Neural progenitor cell (in vitro differentiated cells): ENCODE measurements around the gene MYCBP. TPM values are rescaled to one million over a fixed set of nuclear protein-coding genes. Genes with fewer than 3 reads are reported as not detected.

Experiments
- DNase-seq: peaks from one replicate; pipeline ENCODE4 v3.0.0-alpha.2; 2016; ENCODE audit warnings: low spot score
- H2AFZ ChIP-seq: fragments of 200-600 bp; sonication (generic); replicated peaks from 2 replicates; pipeline ENCODE4 v1.6.1; 2016; ENCODE audit warnings: antibody characterized with exemption
- H3F3A ChIP-seq: fragments of 200-600 bp; sonication (generic); 2 replicates; pipeline ENCODE4 v1.6.1; 2016; ENCODE audit warnings: antibody characterized with exemption, low read depth
- H3K27ac ChIP-seq: fragments of 200-600 bp; sonication (generic); 2 replicates; pipeline ENCODE4 v1.5.1; 2016; ENCODE audit warnings: mild to moderate bottlenecking
- H3K27me3 ChIP-seq: fragments of 200-600 bp; sonication (generic); 2 replicates; pipeline ENCODE4 v1.6.1; 2016; ENCODE audit warnings: mild to moderate bottlenecking, moderate library complexity
- H3K36me3 ChIP-seq: fragments of 200-600 bp; sonication (generic); 2 replicates; pipeline ENCODE4 v1.5.1; 2016
- H3K4me1 ChIP-seq: fragments of 200-600 bp; sonication (generic); 2 replicates; pipeline ENCODE4 v1.6.1; 2016; ENCODE audit warnings: mixed run types
- H3K4me2 ChIP-seq: fragments of 200-600 bp; sonication (generic); 2 replicates; pipeline ENCODE4 v1.6.1; 2016
- H3K4me3 ChIP-seq: fragments of 200-600 bp; sonication (generic); 2 replicates; pipeline ENCODE4 v1.5.1; 2016
- H3K79me2 ChIP-seq: fragments of 200-600 bp; sonication (generic); 2 replicates; pipeline ENCODE4 v1.6.1; 2016; ENCODE audit warnings: low read depth
- H3K9ac ChIP-seq: fragments of 200-600 bp; sonication (generic); 2 replicates; pipeline ENCODE4 v1.6.1; 2016
- H3K9me3 ChIP-seq: fragments of 200-600 bp; sonication (generic); 2 replicates; pipeline ENCODE4 v1.5.1; 2016; ENCODE audit warnings: low read depth
- H4K20me1 ChIP-seq: fragments of 200-600 bp; sonication (generic); 2 replicates; pipeline ENCODE4 v1.6.1; 2016; ENCODE audit warnings: low read depth
- H3K27ac Mint-ChIP-seq: 3 replicates; pipeline ENCODE4 v1.8.0; 2021; ENCODE audit warnings: mixed read lengths
- H3K27me3 Mint-ChIP-seq: 2 replicates; pipeline ENCODE4 v1.8.0; 2022; ENCODE audit warnings: low read depth, mild to moderate bottlenecking, inconsistent platforms, moderate library complexity, mixed read lengths; ENCODE audit not compliant: insufficient read depth
- H3K36me3 Mint-ChIP-seq: 3 replicates; pipeline ENCODE4 v1.8.0; 2021; ENCODE audit warnings: mixed read lengths
- H3K4me1 Mint-ChIP-seq: 3 replicates; pipeline ENCODE4 v1.8.0; 2021; ENCODE audit warnings: mixed read lengths
- H3K4me3 Mint-ChIP-seq: 3 replicates; pipeline ENCODE4 v1.8.0; 2021; ENCODE audit warnings: mild to moderate bottlenecking, moderate library complexity, mixed read lengths
- H3K9me3 Mint-ChIP-seq: 3 replicates; pipeline ENCODE4 v1.8.0; 2020; ENCODE audit warnings: mixed read lengths
- CTCF ChIP-seq: fragments of 200-600 bp; sonication (generic); IDR thresholded peaks from 2 replicates; pipeline ENCODE4 v1.5.1; 2017; ENCODE audit warnings: antibody characterized with exemption, mild to moderate bottlenecking
- EZH2 ChIP-seq: fragments of 200-600 bp; sonication (generic); IDR thresholded peaks from 2 replicates; pipeline ENCODE4 v1.6.1; 2017; ENCODE audit warnings: antibody characterized with exemption, mild to moderate bottlenecking, moderate library complexity
- EZH2phosphoT487 ChIP-seq: fragments of 200-600 bp; sonication (generic); IDR thresholded peaks from 2 replicates; pipeline ENCODE4 v1.6.1; 2017; ENCODE audit warnings: antibody characterized with exemption
- total RNA-seq: library from RNA; depleted of rRNA; stranded (reverse); fragments of >200 nt; gene quantifications from 2 replicates; pipeline ENCODE4 v1.2.3, GENCODE V29; 2015; ENCODE audit warnings: low replicate concordance

MYCBP gene
- total RNA-seq, 1 donor from 2014 or later = 36.5 TPM

- no peak overlapping the region for H3K27ac ChIP-seq
- no peak overlapping the region for H3K4me3 ChIP-seq
- H3K79me2 ChIP-seq = no peaks in the 10 kb centered on the region
- peaks cover 12% of the 10 kb centered on the region for H3K4me1 Mint-ChIP-seq
- H2AFZ ChIP-seq = no peak overlapping the region
- no peak for DNase-seq
- H3K4me1 ChIP-seq = peaks cover 5% of the 10 kb centered on the region
- H3F3A ChIP-seq = no peaks in the 10 kb centered on the region
- H3K36me3 Mint-ChIP-seq = no peaks in the 10 kb centered on the region
- peaks cover 4% of the 10 kb centered on the region for H3K27me3 Mint-ChIP-seq
- no peaks in the 10 kb centered on the region for H3K27me3 ChIP-seq
- no peak overlapping the region for H3K9ac ChIP-seq
- H3K27ac Mint-ChIP-seq = no peak overlapping the region
- no peaks in the 10 kb centered on the region for H3K9me3 Mint-ChIP-seq
- no peaks in the 10 kb centered on the region for H3K36me3 ChIP-seq
- no peak overlapping the region for H3K4me2 ChIP-seq
- H3K4me3 Mint-ChIP-seq = no peak overlapping the region
- H4K20me1 ChIP-seq = no peaks in the 10 kb centered on the region
- TF ChIP-seq EZH2 (no peak), EZH2phosphoT487 (no peak), CTCF (no peak)
- no peaks in the 10 kb centered on the region for H3K9me3 ChIP-seq
These were observed 41.3 kb downstream of the MYCBP start for GRCh38 chr1:38831731-38832369.

- Histone ChIP-seq H3K4me2 (no peak overlapping the region), H3K9ac (no peak overlapping the region), H3K36me3 (no peaks in the 10 kb centered on the region), H3K79me2 (no peaks in the 10 kb centered on the region), H2AFZ (no peak overlapping the region), H3K27me3 (no peaks in the 10 kb centered on the region), H4K20me1 (no peaks in the 10 kb centered on the region), H3K4me3 (no peak overlapping the region), H3K4me1 (peaks cover 5% of the 10 kb centered on the region), H3K27ac (no peak overlapping the region), H3K9me3 (no peaks in the 10 kb centered on the region), H3F3A (no peaks in the 10 kb centered on the region)
- Mint-ChIP-seq H3K36me3 (no peaks in the 10 kb centered on the region), H3K27me3 (peaks cover 6% of the 10 kb centered on the region), H3K9me3 (no peaks in the 10 kb centered on the region), H3K4me1 (peaks cover 12% of the 10 kb centered on the region), H3K27ac (no peak overlapping the region), H3K4me3 (no peak overlapping the region)
- no peak for DNase-seq
- TF ChIP-seq CTCF (no peak), EZH2 (no peak), EZH2phosphoT487 (no peak)
These were observed 43.8 kb downstream of the MYCBP start for GRCh38 chr1:38829368-38829767.

- Mint-ChIP-seq H3K36me3 (no peaks in the 10 kb centered on the region), H3K4me1 (peaks cover 6% of the 10 kb centered on the region), H3K9me3 (no peaks in the 10 kb centered on the region), H3K27me3 (peaks cover 6% of the 10 kb centered on the region), H3K27ac (no peak overlapping the region), H3K4me3 (no peak overlapping the region)
- Histone ChIP-seq H3K36me3 (no peaks in the 10 kb centered on the region), H3K9me3 (no peaks in the 10 kb centered on the region), H3F3A (peaks cover 5% of the 10 kb centered on the region), H4K20me1 (no peaks in the 10 kb centered on the region), H2AFZ (no peak overlapping the region), H3K9ac (no peak overlapping the region), H3K4me1 (peaks cover 9% of the 10 kb centered on the region), H3K27me3 (no peaks in the 10 kb centered on the region), H3K4me2 (no peak overlapping the region), H3K27ac (no peak overlapping the region), H3K79me2 (no peaks in the 10 kb centered on the region), H3K4me3 (no peak overlapping the region)
- DNase-seq = no peak
- no peak for TF ChIP-seq CTCF
- TF ChIP-seq EZH2phosphoT487 = no peak
- no peak for TF ChIP-seq EZH2
These were observed 45.8 kb downstream of the MYCBP start for GRCh38 chr1:38827318-38827717.
